ENCODE data around the gene TPST2. TPM values are rescaled to one million over a fixed set of nuclear protein-coding genes. Genes with fewer than 3 reads are reported as not detected.

The TPST2 gene
- total and polyA plus RNA-seq, 8 donors, result 91.4 to 534 (median 175) TPM

- Histone ChIP-seq H3K27ac (peak overlapping the region in 2 of 4 donors; percentile 86 to 89), H3K4me1 (peaks cover 4 to 20% (median 14%) of the 10 kb centered on the region in 3 donors), H3K9me3 (no peaks in the 10 kb centered on the region), H3K36me3 (no peaks in the 10 kb centered on the region), H3K4me3 (peak overlapping the region; percentile 47 to 59 (median 54)), H3K27me3 (no peaks in the 10 kb centered on the region)
- intact Hi-C loops (cut with DNase I), result no loop called here
- WGBS, 2 donors, result 34% methylated on average over 5 of the region's 5 CpGs
- TF ChIP-seq, protein P1, sequence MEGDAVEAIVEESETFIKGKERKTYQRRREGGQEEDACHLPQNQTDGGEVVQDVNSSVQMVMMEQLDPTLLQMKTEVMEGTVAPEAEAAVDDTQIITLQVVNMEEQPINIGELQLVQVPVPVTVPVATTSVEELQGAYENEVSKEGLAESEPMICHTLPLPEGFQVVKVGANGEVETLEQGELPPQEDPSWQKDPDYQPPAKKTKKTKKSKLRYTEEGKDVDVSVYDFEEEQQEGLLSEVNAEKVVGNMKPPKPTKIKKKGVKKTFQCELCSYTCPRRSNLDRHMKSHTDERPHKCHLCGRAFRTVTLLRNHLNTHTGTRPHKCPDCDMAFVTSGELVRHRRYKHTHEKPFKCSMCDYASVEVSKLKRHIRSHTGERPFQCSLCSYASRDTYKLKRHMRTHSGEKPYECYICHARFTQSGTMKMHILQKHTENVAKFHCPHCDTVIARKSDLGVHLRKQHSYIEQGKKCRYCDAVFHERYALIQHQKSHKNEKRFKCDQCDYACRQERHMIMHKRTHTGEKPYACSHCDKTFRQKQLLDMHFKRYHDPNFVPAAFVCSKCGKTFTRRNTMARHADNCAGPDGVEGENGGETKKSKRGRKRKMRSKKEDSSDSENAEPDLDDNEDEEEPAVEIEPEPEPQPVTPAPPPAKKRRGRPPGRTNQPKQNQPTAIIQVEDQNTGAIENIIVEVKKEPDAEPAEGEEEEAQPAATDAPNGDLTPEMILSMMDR (IDR thresholded peaks at IDR 0.05), result no peak
- FAIRE-seq (no peak), ATAC-seq (peak in 3 of 4 donors; percentile 2 to 23 (median 7)), DNase-seq (peak in 2 of 6 donors; percentile 40 to 56)
These were observed 26.9 kb downstream of the TPST2 start for GRCh38 chr22:26563022-26563421.

DNA sequence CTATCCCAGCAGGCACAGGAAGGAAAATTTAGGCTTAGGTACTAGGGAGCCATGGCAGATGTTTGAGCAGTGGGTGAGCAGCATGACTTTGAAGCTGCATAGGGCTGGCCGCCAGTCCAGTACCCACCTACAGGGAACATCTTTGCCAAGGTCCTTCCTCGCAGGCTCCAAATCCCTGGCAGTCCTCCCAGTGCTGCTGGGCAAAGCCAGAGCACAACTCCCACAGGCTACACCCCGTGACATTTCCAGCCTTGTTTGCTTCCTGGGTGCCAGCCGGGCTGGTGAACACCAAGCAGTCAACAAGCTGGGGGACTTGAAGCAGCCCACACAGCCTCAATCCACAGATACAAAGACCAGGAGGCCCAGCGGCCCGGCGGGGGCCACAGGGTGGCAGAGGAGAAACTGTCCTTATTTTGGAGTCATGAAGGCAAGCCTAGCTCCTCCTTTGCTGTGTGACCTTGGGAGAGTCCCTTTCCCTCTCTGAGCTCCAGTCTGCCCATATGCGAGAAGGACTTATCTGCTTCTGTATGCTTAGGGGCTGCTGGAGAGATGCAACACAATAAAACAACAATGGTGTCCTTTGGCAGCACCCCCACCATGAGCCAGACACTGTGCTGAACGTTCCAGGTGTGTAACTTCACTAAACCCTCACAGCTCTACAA lies 28.0 kb downstream of the TPST2 start:
- peak; percentile 45 to 62 (median 53) for ATAC-seq
- Histone ChIP-seq H3K4me3 (peak overlapping the region in 3 of 4 donors; percentile 30 to 59 (median 47)), H3K4me1 (peaks cover 8 to 24% (median 14%) of the 10 kb centered on the region in 3 donors), H3K27me3 (no peaks in the 10 kb centered on the region), H3K27ac (peak overlapping the region in 3 of 4 donors; percentile 37 to 89 (median 86)), H3K36me3 (no peaks in the 10 kb centered on the region), H3K9me3 (no peaks in the 10 kb centered on the region)
- TF ChIP-seq, protein P1 (IDR thresholded peaks at IDR 0.05), result no peak
- intact Hi-C loops (cut with DNase I), result no loop called here
- peak; percentile 87 to 96 (median 94) for DNase-seq
- 35 to 45% methylated on average over 9 of the region's 9 CpGs for WGBS, 2 donors
- FAIRE-seq, result no peak

- TF ChIP-seq, protein P1 (IDR thresholded peaks at IDR 0.05), result no peak
- intact Hi-C loops (cut with DNase I), result no loop called here
- no peaks in the 10 kb centered on the region for H3K9me3 ChIP-seq
- no peak for FAIRE-seq
- WGBS, 2 donors, result 32 to 43% methylated on average over 13 of the region's 13 CpGs
- no peaks in the 10 kb centered on the region for H3K27me3 ChIP-seq
- H3K4me1 ChIP-seq, result peaks cover 14 to 35% (median 16%) of the 10 kb centered on the region in 3 donors
- peak overlapping the region in 2 of 4 donors; percentile 79 to 85 for H3K27ac ChIP-seq
- peak; percentile 20 to 44 (median 26) for ATAC-seq
- H3K4me3 ChIP-seq, result peak overlapping the region in 2 of 4 donors; percentile 7 to 25
- no peaks in the 10 kb centered on the region for H3K36me3 ChIP-seq
- DNase-seq, result peak in 5 of 6 donors; percentile 71 to 81 (median 76)
These were observed 29.9 kb downstream of the TPST2 start for GRCh38 chr22:26559961-26560575.

DNA sequence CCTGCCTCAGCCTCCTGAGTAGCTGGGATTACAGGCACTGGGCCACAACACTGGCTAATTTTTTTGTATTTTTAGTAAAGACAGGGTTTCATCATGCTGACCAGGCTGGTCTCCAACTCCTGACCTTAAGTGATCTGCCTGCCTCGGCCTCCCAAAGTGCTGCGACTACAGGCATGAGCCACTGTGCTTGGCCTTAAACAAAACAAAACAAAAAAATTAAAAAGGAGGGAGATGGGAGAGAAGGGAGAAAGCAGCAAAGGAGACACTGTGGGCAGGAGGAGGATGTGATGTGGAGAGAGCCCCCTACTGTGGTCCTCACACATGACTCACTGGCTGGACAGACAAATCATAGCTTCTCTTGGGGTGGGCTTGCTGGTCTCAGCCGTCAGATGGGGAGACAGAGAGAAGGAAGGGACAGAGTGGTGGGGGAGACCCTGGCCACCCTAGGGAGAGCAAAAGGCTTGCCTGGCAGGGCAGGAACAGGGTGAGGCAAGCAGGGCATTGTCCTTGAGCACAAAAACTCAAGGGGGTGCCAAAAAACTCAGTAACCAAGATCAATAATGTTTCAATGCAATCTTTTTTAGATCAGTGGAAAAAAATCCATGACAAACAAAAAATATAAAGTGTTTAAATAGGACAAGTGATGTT lies 31.6 kb downstream of the TPST2 start:
- Histone ChIP-seq H3K4me1 (peaks cover 22 to 52% (median 27%) of the 10 kb centered on the region in 3 donors), H3K27me3 (no peaks in the 10 kb centered on the region), H3K27ac (peak overlapping the region in 3 of 4 donors; percentile 12 to 85 (median 79)), H3K9me3 (no peaks in the 10 kb centered on the region), H3K36me3 (no peaks in the 10 kb centered on the region), H3K4me3 (no peak overlapping the region)
- TF ChIP-seq, protein P1 (IDR thresholded peaks at IDR 0.05), result no peak
- intact Hi-C loops (cut with DNase I), result no loop called here
- 31 to 42% methylated on average over 3 of the region's 3 CpGs for WGBS, 2 donors
- peak in 4 of 6 donors; percentile 61 to 74 (median 64) for DNase-seq
- FAIRE-seq, result no peak
- ATAC-seq, result peak; percentile 10 to 33 (median 24)

Measured in pancreas (tissue), 10 donors.